Middle frontal gyrus (tissue), 1 donor: ENCODE results near the gene KANK4.

Source experiments
- DNase-seq: peaks from one replicate; pipeline ENCODE4 v3.0.0-alpha.2; 2015; ENCODE audit warnings: low spot score; ENCODE audit errors: extremely low spot score

The KANK4 gene

GRCh38 chr1:62318756-62319544 lies at the start of gene KANK4:
Gene KANK4 (minus strand): TSS chr1:62319434. CDS start chr1:62281564, 37,870 bp downstream.
- DNase-seq = no peak

GRCh38 chr1:62368989-62369388 lies 49.8 kb upstream of the KANK4 start:
- DNase-seq = no peak

GRCh38 chr1:62367005-62367557 lies 47.8 kb upstream of the KANK4 start:
- no peak for DNase-seq

- no peak for DNase-seq
Measured at GRCh38 chr1:62364721-62365120, 45.5 kb upstream of the KANK4 start.

- DNase-seq = no peak
Measured at GRCh38 chr1:62362926-62363325, 43.7 kb upstream of the KANK4 start.

- no peak for DNase-seq
Measured at GRCh38 chr1:62362061-62362917, 43.1 kb upstream of the KANK4 start.

GRCh38 chr1:62361431-62361830 lies 42.2 kb upstream of the KANK4 start:
- no peak for DNase-seq

GRCh38 chr1:62358665-62359373 lies 39.6 kb upstream of the KANK4 start:
- DNase-seq = no peak

- DNase-seq = no peak
Measured at GRCh38 chr1:62357916-62358315, 38.7 kb upstream of the KANK4 start.

- DNase-seq = no peak
Measured at GRCh38 chr1:62356257-62356835, 37.1 kb upstream of the KANK4 start.

GRCh38 chr1:62355095-62355494 lies 35.9 kb upstream of the KANK4 start:
- no peak for DNase-seq

- DNase-seq = no peak
Measured at GRCh38 chr1:62353853-62354252, 34.6 kb upstream of the KANK4 start.

GRCh38 chr1:62352387-62352786 lies 33.2 kb upstream of the KANK4 start:
- DNase-seq = no peak

- no peak for DNase-seq
Measured at GRCh38 chr1:62349470-62350233, 30.4 kb upstream of the KANK4 start.

GRCh38 chr1:62346886-62347285 lies 27.7 kb upstream of the KANK4 start:
- DNase-seq = no peak

- DNase-seq = no peak
Measured at GRCh38 chr1:62343911-62344310, 24.7 kb upstream of the KANK4 start.

- no peak for DNase-seq
Measured at GRCh38 chr1:62342270-62342669, 23.0 kb upstream of the KANK4 start.

- DNase-seq = no peak
Measured at GRCh38 chr1:62341615-62342014, 22.4 kb upstream of the KANK4 start.

- DNase-seq = no peak
Measured at GRCh38 chr1:62341089-62341488, 21.9 kb upstream of the KANK4 start.
